GM18909 (cell line): ENCODE data around the gene TMCC2.
A peak's percentile ranks its signal among the peaks of the same experiment; 100 is the strongest.
"Not testable (repeated sequence)": the region's sequence is repeated elsewhere in the genome, so short reads cannot be mapped to it uniquely, and the experiment has no call there.

Experiments
- ATAC-seq: cut with Tn5 transposase; IDR thresholded peaks from one replicate; pipeline ENCODE4 v1.9.1; 2021; ENCODE audit warnings: mild to moderate bottlenecking; ENCODE audit not compliant: unreplicated experiment, poor library complexity

TMCC2 gene

GRCh38 chr1:205275133-205275532, 47.4 kb downstream of the TMCC2 start:
- no peak for ATAC-seq

GRCh38 chr1:205275916-205276688, 48.4 kb downstream of the TMCC2 start:
- ATAC-seq, result no peak

DNA sequence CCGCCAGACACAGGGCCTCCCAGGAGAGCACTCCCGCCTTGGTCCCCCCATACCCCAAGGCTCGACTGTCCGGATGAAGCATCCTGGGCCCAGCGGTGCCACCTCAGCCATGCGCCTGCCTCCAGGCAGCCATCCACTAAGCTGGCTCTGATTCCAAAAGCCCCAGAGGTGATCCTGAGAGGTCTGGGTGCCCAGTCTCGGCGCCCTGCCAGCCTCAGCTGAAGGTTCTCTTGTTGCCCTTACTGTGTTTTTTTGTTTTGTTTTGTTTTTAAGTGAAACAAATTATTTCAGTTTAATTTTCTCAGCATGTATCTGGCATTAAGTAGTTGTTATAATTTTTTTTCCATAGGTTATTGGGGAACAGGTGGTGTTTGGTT, 48.9 kb downstream of the TMCC2 start:
- ATAC-seq, result no peak

DNA sequence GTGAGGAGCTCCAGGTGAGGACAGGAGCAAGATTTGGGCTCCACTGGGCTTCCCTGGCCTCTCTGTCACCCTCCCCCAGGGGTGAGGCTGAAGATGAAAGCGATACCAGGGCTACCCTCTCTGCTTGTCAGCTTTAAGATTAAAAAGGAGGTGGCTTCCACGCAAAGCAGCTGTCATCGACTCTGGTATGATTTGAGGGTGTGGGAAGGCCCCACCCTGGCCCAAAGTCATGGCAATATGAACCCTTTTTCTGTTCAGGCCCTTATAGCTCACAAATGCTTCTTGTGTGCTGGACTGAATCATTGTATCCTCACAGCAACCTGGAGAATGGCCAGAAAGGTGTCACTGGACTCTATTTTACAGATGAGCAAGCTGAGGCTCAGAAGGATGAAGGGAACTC, 52.2 kb downstream of the TMCC2 start:
- no peak for ATAC-seq

DNA sequence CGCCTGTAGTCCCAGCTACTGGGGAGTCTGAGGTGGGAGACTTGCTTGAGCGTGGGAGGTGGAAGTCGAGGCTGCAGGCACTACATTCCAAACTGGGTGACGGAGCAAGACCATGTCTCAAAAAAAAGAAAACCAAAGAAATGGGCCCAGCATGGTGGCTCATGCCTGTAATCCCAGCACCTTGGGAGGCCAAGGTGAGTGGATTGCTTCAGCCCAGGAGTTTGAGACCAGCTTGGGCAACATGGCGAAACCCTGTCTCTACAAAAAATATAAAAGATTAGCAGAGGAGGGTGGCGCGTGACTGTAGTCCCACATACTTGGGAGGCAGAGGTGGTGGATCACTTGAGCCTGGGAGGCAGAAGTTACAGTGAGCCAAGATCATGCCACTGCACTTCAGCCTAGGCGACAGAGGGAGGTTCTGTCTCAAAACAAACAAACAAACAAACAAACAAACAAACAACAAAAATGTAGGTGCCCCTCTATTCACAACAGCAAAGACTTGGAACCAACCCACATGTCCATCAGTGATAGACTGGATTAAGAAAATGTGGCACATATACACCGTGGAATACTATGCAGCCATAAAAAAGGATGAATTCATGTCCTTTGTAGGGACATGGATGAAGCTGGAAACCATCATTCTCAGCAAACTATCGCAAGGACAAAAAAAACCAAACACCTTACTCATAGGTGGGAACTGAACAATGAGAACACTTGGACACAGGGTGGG, 53.1 kb downstream of the TMCC2 start:
- not testable (repeated sequence) for ATAC-seq

DNA sequence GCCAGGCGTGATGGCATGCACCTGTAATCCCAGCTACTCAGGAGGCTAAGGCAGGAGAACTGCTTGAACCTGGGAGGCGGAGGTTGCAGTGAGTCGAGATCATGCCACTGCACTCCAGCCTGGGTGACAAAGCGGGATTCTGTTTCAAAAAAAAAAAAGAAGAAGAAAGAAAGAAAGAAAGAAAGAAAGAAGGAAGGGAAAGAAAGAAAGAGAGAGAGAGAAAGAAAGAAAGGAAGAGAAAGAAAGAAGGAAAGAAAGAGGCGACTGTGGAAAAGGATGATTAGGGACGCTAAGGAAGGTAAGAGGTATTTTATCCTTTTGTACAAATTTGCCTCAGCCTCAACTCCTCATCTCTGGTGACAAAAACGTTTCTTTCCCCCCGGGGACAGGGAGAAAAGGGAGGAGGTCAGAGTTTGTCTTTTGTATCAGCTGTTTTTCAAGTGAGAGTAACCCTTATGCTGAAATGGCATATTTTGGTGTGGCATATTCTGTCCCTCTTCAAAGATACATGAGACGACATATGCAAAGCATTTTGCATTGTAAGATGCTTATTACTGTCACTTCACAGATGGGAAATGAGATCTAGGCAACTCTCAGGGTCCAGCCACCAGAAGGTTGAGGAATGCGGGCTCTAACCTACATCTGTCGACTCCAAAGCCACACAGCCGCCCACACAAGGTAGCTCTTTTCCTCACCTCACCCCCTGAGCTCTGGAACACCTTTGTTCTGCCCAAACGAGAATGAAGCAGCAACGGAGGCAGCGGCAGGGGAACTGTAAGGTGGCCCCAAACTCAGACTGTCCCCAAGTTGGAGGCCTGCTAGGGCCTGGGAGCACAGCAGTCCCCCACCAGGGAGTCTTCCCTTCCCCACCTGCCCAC, 55.8 kb downstream of the TMCC2 start:
- no peak for ATAC-seq

DNA sequence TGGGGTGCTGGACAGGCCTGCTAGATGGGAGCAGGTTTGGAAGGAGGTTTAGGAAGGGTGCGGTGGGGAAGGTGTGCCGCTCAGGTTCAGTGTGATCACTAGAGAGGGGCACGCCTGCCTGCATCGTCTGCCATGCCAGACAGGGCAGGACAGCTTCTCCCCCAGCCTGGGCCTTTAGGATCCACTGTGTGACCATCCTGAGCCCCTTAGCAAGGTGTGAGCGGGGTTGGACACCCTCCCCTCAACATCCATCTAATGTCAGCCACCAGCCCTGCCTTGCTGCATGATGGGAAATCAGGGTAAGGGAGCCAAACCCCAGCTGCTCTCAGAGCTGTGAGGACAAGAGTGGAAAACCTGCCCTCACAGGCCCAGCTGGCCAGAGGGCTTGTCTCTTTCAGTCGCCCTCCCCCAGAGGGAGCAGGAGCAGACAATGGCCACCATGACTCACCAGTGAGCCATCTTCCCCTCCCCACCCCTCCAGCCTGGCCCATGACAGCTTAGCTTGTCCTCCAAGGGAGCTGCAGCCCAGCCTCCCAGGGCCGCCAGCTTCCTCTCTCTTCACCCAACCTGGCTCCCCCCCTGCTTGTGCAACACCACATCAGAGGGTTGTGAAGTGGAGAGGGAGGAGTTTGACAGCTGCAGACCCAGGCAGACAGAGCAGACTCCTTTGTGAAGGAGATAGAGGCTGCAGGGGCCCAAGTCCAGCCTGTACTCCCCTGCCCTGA, 56.8 kb downstream of the TMCC2 start:
- ATAC-seq, result no peak

GRCh38 chr1:205285381-205286101, 57.8 kb downstream of the TMCC2 start:
- ATAC-seq, result peak; percentile 33

GRCh38 chr1:205286335-205286950, 58.7 kb downstream of the TMCC2 start:
- ATAC-seq, result peak; percentile 35

- no peak for ATAC-seq
These were observed 59.3 kb downstream of the TMCC2 start for GRCh38 chr1:205287076-205287475.

GRCh38 chr1:205287767-205288559, 60.2 kb downstream of the TMCC2 start:
- peak; percentile 87 for ATAC-seq

GRCh38 chr1:205291596-205291995, 63.9 kb downstream of the TMCC2 start:
- no peak for ATAC-seq

- ATAC-seq, result no peak
These were observed 65.8 kb downstream of the TMCC2 start for GRCh38 chr1:205293350-205294074.

GRCh38 chr1:205294175-205294917, 66.6 kb downstream of the TMCC2 start:
- no peak for ATAC-seq

- no peak for ATAC-seq
These were observed 67.2 kb downstream of the TMCC2 start for GRCh38 chr1:205294934-205295333.

DNA sequence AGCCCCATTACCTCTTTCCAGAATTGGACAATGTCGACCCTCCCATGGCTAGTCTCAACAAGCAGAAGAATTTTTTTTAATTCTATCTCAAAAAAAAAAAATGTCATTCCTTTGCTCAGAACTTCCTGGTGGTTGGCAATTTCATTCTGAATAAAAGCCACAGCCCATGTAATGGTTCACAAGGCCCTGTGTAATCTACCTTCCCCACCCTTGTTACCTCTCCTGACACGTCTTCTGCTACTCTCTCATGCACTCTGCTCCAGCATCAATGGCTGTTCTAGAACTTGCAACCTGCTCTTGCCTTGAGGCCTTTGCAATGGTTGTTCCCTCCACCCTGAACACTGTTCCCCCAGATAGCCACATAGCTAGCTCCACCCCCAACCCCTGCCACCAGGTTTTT, 68.4 kb downstream of the TMCC2 start:
- no peak for ATAC-seq

GRCh38 chr1:205297546-205298177, 69.9 kb downstream of the TMCC2 start:
- not testable (repeated sequence) for ATAC-seq
